ENCODE measurements around the gene E4F1.
"Not testable (repeated sequence)": the region's sequence is repeated elsewhere in the genome, so short reads cannot be mapped to it uniquely, and the experiment has no call there.

E4F1 gene

DNA sequence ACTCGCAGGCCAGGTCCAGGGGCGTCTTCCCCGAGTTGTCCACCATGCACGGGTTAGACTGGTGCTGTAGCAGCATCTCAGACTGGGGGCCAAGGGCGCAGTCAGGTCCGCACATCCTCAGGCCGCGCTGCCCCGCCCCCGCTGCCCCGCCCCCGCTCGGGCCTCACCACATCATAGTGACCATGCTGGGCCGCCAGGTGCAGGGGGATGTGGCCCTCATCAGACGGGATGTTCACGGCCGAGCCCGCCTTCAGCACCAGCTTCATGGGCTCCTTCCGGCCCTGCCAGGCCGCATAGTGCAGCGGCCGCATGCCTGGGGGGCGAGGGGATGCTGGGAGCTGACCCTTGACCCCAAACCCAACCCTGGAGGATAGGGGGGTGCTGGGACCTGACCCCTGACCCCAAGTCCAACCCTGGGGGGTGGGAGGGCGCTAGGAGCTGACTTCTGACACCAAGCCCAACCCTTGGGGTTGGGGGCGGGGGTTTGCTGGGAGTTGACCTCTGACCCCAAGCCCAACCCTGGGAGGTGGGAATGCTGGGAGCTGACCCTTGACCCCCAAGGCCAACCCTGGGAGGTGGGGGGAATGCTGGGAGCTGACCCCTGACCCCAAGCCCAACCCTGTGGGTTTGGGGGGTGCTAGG lies 34.0 kb upstream of the E4F1 start:
- DNase-seq (ENCODE audit: low spot score) (no peak), FAIRE-seq (no peak)

DNA sequence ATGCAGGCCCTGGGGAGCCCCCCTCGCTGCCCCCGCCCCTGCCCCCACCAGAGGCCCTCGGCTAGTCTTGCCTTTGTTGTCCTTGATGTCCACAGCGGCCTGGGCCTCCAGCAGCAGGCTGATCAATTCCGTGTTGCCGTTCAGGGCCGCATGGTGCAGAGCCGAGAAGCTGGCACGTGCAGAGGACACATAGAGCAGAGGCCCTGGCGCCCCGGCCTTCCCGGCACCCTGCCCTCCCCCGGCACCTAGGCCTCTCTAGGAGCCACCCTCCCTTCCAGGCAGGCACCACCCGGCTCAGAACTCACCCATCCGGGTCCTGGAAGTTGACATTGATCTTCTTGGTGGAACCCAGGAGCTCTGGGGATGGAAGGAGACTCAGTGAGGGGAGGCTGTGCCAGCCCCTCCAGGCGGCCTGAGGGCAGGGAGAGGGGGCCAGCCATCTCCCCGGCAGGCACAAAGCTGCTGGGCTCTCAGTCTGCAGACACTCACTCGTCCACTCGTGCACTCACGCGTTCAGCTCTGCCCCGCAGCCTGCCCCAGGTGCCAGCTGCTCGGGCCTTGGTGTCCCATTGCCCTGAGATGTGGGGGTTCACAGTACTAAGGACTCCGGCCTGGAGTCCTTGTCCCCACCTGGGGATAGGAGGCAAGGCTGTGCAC lies 33.3 kb upstream of the E4F1 start:
- FAIRE-seq (no peak), DNase-seq (ENCODE audit: low spot score) (no peak)

DNA sequence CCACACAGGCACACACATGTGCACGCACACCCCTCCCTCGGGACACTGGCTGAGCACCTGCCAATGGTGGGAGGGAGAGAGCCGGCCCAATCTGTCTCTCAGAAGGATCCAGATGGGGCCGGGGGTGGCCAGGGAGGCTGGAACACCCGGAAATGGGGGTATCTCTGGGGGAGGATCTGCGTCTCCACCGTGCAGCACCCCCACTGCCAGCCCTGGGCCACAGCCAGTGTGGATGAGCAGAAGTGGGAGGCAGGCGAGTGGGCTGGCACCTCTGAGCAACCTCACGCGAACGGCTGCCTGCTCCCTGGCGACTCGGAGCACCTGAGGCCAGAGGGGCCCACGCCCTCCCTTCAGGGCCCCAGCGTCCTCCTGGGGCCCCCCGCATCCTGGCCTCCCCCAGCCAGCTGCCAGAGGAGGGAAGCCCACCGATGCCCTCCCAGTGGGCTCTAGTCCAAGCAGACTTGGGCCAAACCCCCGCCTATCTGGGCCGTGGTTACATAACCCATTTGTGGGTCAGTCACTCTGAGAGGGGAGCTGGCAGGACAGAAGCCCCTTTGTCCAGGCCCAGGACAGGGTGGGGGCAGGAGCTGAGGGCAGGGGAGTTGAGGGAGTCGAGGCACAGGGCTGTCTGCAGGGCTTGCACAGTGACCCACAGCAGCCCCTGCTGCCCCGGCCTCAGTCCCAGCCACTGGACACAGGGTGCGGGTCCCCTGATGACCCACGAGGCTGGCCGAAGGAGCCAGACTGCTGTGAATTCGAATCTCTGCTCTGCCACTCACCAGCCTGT lies 32.5 kb upstream of the E4F1 start:
- DNase-seq (ENCODE audit: low spot score) (no peak), FAIRE-seq (no peak)

- FAIRE-seq (no peak), DNase-seq (ENCODE audit: low spot score) (no peak)
Observed at GRCh38 chr16:2191446-2191706, 32.0 kb upstream of the E4F1 start.

DNA sequence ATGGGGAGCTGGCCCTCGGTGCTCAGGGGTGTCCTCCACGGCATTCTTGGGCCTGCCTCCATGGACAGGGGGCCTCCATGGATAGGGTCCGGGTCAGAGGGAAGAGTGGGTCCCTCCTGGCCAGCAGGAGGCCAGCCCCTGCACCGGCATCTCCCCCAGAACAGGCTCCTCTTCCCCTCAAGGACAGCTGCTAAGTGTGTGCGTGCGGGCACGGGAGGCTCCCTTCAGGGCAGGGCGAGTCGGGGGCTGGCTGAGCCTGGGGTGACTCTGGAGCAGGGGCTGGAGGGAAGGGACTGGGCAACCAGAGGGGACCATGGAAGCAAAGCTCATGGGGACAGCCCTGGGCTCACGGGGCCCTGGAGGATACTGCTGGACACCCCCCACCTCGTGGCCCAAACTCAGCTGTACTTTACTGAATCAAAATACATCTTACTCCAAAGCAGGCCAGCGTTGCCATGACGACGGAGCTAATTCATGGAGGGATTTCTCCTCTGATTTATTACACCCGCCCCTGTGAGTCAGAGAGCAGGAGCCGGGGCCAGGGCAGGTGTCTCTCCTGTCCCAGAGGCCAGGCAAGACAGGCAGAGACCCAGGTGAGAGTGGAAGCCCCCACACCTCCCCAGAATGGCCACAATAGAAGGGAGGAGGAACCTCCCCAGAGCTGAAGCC lies 29.1 kb upstream of the E4F1 start:
- FAIRE-seq, result no peak
- peak; percentile 58 for DNase-seq (ENCODE audit: low spot score)

GRCh38 chr16:2194852-2195321 lies 28.5 kb upstream of the E4F1 start:
- peak; percentile 65 for FAIRE-seq

GRCh38 chr16:2195322-2196161 lies 27.8 kb upstream of the E4F1 start:
- no peak for DNase-seq (ENCODE audit: low spot score)
- FAIRE-seq, result peak; percentile 65

More at GRCh38 chr16:2194852-2195321, 28.5 kb upstream of the E4F1 start:
- peak; percentile 69 for DNase-seq (ENCODE audit: low spot score)

GRCh38 chr16:2196162-2196980 lies 27.0 kb upstream of the E4F1 start, which contains the start of gene CASKIN1:
TSS of gene CASKIN1 (minus strand) at chr16:2196605. CDS start at chr16:2196432, 173 bp downstream.
- peak; percentile 9 for FAIRE-seq
- DNase-seq (ENCODE audit: low spot score), result peak; percentile 52

DNA sequence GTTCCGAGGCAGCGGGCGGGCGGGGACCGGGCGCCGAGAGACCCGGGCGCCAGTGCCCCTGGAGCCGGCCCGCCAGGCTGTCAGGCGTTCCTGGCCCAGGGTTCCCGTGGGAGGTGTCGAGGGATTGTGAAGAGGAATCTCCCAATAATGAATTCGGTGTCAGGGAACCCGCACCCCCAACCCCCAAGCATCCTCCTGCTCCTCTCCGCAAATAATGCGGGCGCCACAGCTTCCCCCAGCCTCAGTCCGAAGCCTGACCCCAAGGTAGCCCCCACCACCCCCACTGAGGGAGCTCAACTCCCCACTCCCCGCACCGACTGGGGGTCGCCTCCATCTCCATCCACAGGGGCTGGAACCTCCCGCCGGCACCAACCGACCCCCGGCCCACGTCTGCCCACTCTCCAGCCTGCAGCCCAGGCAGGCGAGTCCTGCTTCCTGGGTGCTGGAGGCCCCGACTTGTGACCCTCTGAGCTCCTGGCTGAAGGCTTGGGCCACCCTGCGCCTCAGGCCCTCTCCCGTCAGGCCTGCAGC lies 26.3 kb upstream of the E4F1 start:
- no peak for FAIRE-seq

GRCh38 chr16:2197765-2198164 lies 25.6 kb upstream of the E4F1 start:
- DNase-seq (ENCODE audit: low spot score), result no peak
- FAIRE-seq, result no peak

More for the DNA sequence above, 26.3 kb upstream of the E4F1 start:
- DNase-seq (ENCODE audit: low spot score), result no peak

DNA sequence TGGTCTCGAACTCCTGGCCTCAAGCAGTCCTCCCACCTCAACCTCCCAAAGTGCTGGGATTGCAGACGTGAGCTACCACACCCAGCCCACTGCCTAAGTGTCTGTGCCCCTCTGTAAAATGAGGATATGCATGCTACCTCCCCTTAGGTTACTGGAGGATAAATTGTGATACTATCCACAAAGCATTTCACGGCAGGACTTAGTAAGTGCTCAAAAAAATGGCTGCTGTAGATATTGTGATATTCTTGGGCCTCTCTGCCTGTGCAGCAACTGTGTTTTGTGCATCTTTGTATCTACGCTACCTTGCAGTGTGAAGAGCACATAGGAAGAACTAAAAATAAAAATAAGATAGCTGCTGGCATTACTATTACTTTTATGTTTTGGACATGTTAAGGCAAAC lies 25.1 kb upstream of the E4F1 start:
- FAIRE-seq (no peak), DNase-seq (ENCODE audit: low spot score) (no peak)

GRCh38 chr16:2199095-2199494 lies 24.3 kb upstream of the E4F1 start:
- DNase-seq (ENCODE audit: low spot score), result no peak
- FAIRE-seq, result no peak

DNA sequence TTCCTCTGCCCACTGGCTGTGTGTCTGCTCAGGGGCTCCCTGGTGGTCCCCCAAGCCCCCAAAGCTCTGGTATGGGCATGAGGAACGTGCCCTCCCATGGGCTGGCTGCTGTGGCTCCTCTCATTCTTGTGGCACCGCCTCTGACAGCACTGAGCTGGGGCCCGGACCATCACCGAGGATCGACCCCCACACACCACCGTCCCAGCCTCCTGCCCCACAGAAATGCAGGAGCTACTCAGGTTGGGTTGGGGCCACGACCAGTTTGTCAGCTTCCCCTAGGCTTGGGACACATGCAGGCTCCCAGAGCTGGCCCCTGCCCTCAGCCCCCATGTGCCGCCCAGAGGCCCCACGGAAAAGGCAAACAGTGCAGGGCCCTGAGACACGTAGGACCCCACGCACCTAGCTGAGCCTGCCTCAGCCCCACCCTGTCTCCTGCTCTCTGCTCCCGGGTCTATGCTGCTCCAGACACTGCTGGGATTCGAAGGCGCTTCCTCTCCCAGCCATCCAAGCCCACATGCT lies 23.7 kb upstream of the E4F1 start:
- FAIRE-seq, result no peak
- DNase-seq (ENCODE audit: low spot score), result no peak

GRCh38 chr16:2200313-2200712 lies 23.1 kb upstream of the E4F1 start:
- FAIRE-seq (no peak), DNase-seq (ENCODE audit: low spot score) (no peak)

- DNase-seq (ENCODE audit: low spot score), result not testable (repeated sequence)
- peak; percentile 17 for FAIRE-seq
Observed at GRCh38 chr16:2203119-2203688, 20.2 kb upstream of the E4F1 start.

DNA sequence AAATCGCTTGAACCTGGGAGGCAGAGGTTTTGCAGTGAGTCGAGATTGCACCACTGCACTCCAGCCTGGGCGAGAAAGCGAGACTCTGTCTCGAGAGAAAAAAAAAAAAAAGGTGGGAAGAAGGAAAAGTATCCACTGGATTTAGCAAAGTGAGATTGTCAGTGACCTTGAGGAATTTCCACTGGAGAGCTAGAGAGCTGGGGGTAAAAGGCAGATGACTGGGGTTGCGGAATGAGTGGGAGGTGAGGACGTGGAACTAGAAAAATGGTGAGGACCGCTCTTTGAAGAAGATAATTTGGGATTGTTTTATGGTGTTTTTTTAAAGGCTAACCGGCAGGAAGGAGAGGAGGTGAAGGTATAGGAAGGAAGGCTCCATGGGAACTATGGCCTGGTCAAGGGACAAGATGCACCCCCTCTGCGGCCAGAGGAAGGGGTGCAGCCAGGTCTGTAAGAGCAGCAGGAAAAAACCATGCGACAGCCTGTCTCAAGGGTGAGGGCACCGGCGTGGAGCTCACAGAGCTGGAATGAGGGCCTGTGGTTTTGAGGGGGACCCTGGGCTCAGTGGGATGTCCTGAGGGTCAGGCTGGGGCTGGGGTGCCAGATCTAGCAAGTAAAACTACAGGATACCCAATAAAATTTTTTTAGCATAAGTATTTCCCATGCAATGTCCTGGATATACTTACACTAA lies 18.8 kb upstream of the E4F1 start:
- FAIRE-seq (no peak), DNase-seq (ENCODE audit: low spot score) (no peak)

GRCh38 chr16:2205104-2205966 lies 18.1 kb upstream of the E4F1 start, which contains the start of gene MLST8:
TSS of gene MLST8 (plus strand) at chr16:2205454. CDS start at chr16:2206086, 632 bp downstream.
- DNase-seq (ENCODE audit: low spot score), result peak; percentile 98
- peak; percentile 69 for FAIRE-seq

DNA sequence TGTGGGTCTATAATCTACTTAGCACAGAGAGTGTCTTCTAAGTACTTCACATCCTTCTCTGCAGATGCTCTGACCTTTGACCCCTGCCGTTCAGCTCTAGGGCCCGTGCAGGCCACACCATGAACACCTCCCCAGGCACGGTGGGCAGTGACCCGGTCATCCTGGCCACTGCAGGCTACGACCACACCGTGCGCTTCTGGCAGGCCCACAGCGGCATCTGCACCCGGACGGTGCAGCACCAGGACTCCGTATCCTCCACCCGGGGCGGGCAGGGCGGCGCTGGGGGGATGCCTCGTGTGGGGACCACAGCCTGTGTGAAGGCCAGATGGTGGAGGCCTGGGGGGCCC lies 17.5 kb upstream of the E4F1 start:
- FAIRE-seq, result no peak
- no peak for DNase-seq (ENCODE audit: low spot score)
